ELR (cell line): ENCODE results near the gene MED13L.
A peak's percentile ranks its signal among the peaks of the same experiment; 100 is the strongest.
"Not testable (repeated sequence)": the region's sequence is repeated elsewhere in the genome, so short reads cannot be mapped to it uniquely, and the experiment has no call there.

ENCODE experiments used
- DNase-seq: peaks from one replicate; pipeline ENCODE4 v3.0.0-alpha.2; 2015; ENCODE audit warnings: low read depth

MED13L gene

DNA sequence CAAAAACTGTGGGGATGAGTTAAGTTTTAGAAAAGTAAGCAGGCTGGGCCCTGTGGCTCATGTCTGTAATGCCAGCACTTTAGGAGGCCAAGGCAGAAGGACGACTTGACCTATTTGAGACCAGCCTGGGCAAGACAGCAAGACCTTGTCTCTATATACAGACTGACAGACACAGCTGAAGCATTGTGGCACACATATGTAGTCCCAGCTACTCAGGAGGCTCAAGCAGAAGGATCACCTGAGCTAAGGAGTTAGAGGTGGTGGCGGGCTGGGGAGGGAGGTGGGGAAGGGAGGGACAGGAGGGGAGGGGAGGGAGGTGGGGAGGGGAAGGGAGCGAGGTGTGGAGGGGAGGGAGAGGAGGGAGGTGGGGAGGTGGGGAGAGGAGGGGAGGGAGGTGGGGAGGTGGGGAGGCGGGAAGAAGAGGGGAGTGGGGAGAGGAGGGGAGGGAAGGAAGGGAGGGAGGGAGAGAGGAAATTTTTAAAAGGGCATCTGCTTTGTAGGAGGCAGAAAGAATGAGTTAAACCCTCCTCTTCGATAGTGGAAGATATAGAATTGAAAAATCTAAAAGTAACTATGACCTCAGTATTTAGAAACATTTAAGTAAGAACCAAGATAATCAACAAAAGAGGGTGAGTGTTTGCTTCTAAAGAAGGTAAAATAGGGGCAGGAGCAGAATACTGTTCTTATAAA lies 30.9 kb downstream of the MED13L start:
- DNase-seq = no peak

DNA sequence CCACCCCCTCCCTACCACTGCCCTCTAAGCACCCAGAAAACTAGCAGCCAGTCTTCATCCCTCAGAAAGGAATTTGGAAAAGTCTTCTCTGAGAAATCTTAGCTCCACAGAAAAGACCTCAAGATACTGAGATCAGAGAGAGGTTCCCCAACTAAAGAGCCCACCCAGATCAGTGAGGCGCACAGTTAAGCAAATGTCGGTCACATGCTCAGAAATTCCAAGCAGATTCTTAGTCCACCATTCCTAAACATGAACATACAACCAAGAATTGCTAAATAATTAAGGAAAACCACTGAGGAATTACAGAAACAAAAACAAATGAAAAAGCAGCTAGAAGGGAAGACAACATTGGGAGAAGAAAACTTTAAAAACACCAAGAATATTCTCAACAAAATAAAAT lies 32.3 kb downstream of the MED13L start:
- no peak for DNase-seq

DNA sequence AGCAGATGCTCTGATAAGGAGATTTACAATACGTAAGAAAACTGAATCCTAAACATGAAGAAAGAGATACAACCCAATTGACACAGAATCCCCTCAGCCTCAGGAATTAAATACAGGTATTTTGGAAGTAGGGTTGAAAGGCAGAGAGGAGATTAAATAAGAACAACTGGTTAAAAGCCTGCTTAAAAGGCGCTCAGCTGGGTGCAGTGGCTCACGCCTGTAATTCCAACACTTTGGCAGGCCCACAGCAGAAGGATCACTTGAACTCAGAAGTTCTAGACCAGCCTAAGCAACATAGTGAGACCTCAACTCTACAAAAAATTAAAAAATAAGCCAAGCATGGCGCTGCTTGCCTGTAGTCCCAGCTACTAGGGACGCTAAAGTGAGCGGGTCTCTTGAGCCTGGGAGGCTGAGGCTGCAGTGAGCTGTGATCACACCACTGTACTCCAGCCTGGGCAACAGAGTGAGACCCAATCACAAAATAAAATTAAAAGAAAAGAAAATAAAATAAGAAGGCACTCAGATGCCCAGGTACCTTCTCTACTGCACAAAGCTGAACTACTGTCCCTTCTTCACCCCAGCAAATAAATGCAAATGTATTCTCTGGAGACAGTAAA lies 32.9 kb downstream of the MED13L start:
- DNase-seq = no peak

DNA sequence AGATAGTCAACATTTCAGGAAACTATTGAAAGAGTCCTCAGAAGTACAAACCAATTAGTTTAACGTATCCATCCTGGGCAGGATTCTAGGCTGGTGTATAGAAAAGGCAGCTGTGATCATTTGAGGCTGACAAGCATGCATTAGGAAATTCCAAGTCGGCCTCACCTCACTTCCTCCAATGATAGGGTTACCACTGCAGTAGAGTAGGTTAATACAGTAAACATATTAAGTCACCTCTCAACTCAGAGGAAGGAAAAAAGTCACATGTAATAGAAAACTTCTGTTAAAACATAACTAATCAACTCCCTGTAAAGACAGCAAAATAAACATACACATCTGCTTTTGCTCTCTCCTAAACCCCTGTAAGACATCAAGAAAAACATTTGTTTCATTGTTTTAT lies 33.5 kb downstream of the MED13L start:
- no peak for DNase-seq

DNA sequence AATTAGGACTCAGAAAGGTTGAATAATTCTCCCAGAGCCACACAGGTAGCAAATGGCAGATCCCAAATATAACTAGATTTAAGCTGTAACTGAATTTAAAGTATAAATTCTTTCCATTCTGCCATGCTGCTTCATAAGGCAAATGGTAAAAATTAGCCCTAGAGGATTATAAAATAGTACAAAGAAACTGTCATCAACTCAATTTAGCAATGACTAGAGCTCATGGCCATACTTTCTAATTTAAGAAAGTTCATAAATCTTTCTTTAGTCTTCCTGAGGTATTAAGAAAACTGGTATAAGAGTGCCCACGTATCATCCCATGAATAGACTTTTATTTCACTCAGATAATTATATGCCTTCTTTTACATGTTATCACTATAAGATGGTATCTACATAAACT lies 34.8 kb downstream of the MED13L start:
- no peak for DNase-seq

DNA sequence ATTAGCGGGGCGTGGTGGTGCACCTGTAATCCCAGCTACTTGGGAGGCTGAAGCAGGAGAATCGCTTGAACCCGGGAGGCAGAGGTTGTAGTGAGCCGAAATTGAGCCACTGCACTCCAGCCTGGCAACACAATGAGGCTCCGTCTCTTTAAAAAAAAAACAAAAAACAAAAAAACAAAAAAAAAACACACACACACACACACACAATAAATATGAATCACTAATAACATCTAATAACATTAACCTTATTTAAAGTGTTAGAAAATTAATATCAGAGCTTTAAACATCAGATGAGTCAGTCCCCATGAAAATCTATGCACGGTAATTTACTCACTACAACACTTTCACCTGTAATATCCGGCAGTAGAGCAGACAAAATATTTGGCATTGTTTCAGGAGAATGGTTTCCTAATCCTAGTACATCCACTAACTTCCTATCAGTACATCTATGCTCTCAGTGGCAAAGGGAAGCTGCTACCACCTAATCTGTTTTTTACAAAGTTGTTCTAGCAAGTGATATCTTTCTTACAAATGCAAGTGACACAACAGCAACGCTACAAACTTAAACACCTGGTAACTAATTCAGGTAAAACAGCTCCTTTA lies 36.2 kb downstream of the MED13L start:
- peak; percentile 33 for DNase-seq

DNA sequence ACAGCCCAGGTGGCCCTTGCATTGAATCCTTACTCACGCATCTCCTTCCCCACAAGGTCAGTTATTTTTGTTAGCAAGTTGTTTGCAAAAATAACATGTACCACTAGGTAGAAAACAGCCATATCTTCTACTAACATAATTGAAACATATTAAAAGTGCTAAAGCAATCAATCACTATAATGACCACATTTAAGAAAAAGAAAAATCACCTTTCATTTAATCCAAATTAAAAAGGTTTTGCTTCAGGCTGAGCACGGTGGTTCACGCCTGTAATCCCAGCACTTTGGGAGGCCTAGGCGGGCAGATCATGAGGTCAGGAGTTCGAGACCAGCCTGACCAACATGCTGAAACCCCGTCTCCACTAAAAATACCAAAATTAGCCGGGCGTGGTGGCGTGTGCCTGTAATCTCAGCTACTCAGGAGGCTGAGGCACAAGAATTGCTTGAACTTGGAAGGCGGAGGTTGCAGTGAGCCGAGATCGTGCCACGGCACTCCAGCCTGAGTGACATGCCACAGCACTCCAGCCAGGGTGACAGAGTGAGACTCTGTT lies 38.8 kb downstream of the MED13L start:
- DNase-seq = not testable (repeated sequence)

DNA sequence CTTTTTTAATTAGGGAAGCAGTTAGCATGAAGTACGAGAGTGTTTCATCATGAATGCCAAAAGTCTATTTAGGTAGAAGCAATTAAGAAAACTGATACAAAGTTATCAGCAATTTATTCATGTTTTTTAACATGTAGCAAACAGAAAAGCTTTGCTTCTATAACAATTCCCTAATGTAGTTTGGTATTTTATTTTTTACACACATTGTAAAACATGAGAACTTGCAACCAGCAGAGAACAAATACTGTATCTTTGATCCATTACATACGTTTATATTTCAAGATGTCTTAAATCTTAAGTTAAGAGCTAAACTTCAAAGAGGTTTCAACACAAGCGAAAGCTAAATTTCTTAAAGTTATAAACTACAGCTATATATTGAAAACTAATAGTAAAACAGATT lies 39.3 kb downstream of the MED13L start:
- DNase-seq = no peak

DNA sequence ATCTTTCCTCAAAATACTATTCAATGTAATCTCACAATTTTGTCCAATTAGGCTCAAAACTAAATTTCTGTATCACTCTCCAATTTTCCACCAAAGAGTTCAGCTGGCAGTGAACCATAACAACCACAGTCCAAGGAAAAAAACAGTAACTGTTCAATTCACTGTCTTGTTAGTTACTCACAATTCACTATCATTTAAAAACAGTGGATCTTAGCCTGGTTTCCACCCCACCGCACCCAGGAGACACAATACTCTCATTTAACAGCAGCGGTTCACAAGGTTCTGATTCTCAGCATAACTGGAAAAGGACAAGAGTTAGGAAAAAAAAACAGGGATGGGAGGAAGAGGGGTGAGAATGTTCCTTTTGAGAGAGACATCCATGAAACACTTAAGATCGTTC lies 40.5 kb downstream of the MED13L start:
- no peak for DNase-seq

DNA sequence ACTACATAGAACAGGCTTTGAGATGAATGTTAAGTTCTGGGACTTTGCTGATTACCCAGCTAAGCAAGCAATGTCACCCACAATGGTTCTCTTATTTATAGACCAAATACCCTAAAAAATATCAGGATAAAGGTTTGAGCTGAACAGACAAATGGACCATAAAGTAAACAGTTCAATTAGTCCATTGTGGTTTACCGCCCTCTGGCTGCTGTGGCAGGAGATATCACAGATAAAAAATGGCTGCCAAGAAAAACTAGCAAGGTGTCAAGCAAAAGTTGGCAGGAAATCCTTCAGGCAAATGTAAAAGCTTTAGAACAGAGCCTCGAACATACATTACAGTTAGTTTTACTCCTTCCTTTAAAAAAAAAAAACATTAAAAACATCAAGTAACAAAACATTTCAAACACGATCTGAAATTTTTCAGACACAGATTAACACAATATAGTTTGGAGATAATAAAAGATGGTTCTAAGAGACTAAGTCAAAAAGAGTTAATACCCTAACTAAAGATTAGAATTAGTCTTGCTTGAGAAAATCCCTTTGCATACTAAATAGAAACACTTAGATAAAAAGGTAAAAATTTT lies 41.3 kb downstream of the MED13L start:
- DNase-seq = peak; percentile 74

DNA sequence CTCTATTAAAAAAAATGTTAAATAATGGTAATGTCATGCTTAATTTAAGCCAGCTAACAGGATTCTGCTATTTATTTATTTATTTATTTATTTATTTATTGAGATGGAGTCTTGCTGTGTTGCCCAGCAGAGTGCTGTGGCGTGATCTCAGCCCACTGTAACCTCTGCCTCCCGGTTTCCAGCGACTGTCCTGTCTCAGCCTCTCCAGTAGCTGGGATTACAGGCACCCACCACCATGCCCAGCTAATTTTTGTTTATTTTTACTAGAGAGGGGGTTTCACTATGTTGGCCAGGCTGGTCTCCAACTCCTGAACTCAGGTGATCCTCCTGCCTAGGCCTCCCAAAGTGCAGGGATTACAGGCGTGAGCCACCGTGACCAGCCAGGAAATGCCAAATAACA lies 43.3 kb downstream of the MED13L start:
- not testable (repeated sequence) for DNase-seq

DNA sequence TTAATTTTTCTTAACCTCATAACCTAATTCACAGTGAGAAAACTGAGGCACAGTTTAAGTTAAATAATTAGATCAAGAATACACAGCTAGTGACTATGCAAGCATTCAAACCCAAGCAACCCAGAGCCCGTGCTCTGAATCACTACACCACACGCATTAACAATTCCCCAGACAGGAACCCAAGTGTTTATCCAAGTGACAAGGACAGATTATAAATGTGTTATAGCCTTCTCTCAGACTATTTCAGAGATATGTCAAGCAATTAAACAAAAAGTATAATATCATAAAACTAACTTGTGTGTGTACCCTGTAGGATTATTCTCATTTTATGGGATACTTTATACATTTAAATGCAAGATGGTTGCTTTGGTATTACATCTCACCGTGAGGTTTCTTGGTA lies 43.8 kb downstream of the MED13L start:
- DNase-seq = no peak

DNA sequence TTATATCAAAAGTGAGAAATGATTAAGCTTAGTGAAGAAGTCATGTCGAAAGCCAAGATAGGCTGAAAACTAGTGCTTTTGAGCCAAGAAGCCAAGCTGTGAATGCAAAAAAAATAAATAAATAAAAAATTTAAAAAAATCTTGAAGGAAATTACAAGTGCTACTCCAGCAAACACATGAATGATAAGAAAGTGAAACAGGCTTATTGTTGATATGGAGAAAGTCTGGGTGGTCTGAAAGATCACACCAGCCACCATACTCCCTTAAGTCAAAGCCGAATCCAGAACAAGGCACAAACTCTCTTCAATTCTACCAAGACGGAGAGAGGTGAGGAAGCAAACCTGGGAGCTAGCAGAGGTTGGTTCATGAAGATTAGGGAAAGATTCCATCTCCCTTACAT lies 49.7 kb downstream of the MED13L start:
- no peak for DNase-seq

DNA sequence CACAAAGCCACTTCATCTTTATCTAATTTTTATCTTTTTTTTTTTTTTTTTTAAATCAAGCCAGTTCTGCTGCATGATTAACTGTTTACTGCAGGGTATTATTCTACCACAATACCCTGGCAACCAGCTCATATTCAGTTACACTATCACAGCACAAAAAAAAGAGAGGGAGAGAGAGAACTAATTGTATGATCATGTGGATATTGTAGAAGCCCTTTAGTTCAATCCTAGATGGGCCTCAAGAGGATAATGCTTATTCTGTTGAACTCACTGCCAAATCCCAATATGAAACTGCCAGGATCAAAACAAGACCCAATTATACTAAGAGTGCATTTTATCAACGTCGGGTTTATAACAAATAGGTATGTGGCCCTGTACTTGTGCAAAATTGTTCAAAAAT lies 51.5 kb downstream of the MED13L start:
- no peak for DNase-seq

DNA sequence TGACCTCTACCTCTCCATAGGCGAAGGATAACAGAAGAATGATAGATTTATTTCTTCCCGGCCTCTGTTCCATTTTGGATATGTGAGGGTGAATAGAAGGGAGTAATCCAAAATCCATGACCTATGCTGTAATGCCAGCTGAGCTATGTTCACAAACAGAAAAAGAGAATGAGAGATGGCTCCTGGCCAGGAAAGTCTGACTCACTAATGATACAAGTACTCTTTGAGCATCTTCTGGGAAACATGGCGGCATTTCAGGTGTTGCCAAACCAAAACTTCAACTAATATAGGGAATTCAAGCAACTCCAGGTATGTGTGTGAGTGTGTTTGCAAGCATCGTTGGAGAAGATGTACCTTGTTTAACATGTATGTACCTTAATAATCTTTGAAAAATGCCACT lies 55.1 kb downstream of the MED13L start:
- peak; percentile 61 for DNase-seq

DNA sequence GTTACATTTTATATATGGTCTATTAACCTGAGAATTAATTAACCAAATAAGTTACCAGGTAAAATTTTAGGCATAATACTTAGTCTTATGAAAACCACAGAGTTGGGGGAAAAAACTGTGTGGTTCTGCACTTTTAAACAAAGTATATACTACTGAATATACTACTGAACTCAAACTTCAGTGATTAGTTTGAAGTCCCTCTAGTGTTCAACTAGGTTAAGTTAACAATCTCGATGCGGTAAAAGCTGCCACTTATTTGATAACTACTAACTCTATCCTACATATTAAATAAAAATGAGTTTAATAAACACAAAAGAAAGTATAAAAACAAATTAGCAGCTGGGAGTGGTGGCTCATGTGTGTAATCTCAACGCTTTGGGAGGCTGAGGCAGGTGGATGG lies 56.7 kb downstream of the MED13L start:
- no peak for DNase-seq

DNA sequence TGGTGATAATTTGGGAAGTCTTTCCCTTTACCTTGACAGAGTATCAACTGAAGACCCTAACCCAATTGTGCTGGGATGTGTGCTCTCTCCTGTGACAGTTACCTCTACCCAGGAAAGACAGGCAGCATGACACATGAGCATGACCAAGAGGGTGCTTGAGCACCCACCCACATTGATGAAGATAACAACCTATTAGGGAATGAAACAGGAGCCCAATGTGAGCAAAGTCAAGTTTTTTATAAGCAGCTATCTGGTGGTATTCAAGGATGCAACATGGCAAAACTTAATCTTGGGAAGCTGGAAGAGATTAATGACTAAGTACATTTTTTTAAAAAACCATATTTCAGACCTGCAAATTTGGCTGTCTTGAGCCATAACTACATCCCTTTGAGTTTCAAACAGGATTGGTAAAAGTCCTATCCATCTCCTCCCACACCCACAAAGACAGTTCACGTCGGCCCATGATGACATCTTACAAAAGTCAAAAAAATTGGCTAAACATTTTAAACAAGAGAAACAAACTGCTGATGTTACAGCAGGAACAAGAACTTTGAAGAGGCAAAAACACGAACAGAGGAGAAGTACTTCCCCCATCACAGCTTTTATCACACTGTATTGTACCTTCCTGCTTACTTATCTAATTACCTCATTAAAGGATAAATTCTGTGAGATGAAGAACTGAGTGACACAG lies 60.3 kb downstream of the MED13L start:
- no peak for DNase-seq

DNA sequence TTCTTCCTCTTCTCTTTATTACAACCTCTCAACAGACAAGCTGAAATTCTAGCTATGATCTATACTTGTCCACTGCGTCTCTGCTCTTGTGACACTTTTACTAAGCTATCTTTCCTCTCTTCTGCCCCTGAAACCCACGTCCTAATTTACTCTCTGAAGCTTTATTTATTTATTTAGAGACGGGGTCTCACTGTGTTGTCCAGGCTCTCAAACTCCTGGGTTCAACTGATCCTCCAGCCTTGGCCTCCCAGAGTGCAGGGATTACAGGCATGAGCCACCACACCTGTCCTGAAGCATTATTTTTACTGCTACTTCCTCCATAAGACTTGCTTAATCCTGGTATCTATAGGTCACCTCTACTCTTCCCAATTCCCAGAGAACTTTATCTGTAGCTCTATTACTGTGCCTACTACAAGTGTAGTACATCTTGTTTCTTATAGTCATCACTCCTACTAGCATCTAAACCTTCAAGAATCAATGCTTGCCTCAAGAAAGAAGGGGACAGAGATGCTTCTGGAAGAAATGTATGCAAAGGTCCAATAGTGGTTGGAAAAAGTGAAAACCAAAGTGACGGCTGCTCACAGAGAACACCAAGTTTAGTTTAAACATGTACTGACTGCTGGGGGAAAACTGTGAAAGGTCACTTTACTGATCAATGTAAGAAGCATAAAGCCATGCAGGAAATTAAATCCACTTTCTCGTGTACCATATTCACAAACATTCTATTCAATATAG lies 61.3 kb downstream of the MED13L start:
- no peak for DNase-seq

DNA sequence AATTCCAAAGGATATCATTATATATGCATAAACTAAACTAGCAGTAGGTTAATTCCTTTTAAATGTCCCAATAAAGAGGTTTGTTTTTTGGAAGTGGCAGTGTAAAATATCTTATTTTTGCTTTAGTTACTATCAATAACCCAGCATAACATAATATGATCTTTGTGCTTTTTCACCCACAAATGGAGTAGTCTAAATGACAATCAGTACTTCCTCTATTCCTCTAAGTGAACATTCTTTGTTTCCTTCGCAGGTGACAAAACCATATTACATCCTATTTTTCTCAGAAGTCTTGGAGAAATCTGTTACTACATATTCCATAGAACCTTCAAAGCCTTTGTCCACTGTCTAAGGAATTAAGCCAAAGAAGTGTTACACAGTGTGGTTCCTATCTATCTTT lies 62.5 kb downstream of the MED13L start:
- no peak for DNase-seq

DNA sequence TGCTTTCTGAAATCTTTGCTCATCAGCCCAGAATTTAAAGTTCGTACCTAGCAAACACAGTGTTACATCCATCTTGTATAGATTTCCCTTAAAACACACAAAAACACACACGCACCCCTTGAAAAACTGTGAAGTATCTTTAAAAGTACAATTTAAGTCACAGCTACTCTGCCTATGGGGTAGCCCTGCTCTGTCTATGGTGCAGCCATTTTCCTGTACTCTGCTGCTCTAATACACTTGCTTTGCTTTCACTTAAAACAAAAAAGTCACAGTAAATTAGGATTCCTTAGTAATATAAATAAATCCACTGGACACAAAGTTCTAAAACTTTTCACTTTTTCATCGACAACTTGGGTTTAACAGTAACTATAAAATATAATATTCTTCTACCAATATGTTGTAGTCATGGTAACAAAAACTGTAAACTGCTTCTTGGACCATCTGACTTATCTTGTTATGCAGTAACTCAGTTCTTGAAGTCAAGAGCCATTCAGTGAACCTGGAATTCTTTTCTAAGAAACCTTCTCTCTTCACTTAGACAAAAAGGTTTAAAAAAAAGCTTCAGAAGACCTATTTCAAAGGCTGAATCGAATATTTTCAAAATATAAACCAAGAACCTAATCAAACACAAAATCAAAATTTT lies 63.5 kb downstream of the MED13L start:
- no peak for DNase-seq

DNA sequence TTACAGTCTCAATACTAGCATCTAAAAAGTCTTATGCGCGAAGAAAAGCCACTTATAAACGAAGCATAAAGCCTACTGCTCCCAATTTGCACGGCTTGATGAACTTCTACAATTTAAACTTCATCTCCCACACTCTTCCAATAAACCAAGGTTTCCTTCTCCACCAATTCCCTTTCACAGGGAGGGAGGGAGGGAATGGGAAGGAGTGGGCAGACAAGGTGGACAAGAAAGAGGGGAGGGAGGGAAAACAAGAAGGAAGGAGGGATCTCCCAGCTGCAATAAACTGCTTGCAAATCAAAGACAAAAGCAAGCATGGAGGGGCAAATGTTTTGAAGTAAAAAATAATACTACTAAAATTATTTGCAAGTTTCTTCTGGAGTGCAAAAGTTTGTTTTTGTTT lies 64.5 kb downstream of the MED13L start:
- no peak for DNase-seq
